ENCODE measurements around the gene AMH. TPM values are rescaled to one million over a fixed set of nuclear protein-coding genes. Genes with fewer than 3 reads are reported as not detected.

Gene AMH
- total RNA-seq, 1 donor from 2014 or later = 0.26 TPM

DNA sequence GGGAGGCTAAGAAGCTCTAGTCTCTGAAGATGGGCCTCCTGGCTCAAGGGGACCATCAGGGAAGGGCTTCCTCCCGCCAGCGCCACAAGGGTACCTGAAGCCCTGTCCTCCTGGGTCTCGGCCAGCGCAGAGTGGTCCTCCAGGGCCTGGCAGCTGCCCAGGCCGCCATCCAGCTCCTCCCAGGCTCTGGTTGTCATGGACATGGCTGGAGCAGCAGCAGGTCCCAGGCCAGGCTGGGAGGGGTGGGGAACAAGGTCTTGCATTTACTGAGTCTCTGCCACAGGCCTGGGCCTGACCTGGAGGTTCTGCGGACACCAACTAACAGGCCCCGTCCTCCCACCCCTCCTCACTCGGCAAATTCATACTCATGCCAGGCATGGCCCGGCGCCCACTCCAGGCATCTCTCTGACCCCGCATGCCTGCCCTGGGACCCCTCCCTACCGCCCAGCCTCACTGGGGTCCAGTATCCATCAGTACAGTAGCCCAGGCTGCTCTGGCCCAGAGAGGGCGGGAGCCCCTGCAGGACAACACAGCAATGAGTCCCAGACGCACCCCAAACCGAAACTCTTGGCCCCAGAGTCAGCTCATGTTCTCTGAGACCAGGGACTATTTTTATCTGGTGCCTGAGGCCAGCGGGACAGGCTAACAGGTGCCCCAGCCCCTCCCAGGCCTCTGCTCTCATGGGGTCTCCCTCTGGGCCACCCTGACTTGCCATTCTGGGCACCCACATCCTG, 6.2 kb downstream of the AMH start:
- H3K4me3 ChIP-seq (ENCODE audit: low read depth, low read length) = no peak overlapping the region
- DNase-seq (ENCODE audit: low read depth) = no peak
- no peak for FAIRE-seq
- TF ChIP-seq, protein P1, sequence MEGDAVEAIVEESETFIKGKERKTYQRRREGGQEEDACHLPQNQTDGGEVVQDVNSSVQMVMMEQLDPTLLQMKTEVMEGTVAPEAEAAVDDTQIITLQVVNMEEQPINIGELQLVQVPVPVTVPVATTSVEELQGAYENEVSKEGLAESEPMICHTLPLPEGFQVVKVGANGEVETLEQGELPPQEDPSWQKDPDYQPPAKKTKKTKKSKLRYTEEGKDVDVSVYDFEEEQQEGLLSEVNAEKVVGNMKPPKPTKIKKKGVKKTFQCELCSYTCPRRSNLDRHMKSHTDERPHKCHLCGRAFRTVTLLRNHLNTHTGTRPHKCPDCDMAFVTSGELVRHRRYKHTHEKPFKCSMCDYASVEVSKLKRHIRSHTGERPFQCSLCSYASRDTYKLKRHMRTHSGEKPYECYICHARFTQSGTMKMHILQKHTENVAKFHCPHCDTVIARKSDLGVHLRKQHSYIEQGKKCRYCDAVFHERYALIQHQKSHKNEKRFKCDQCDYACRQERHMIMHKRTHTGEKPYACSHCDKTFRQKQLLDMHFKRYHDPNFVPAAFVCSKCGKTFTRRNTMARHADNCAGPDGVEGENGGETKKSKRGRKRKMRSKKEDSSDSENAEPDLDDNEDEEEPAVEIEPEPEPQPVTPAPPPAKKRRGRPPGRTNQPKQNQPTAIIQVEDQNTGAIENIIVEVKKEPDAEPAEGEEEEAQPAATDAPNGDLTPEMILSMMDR (IDR thresholded peaks at IDR 0.05; ENCODE audit: insufficient read depth, low read length, severe bottlenecking) = no peak
- H3K27me3 ChIP-seq (ENCODE audit: control insufficient read depth, insufficient read depth, low read length) = peaks cover 25% of the 10 kb centered on the region
- H3K36me3 ChIP-seq (ENCODE audit: control insufficient read depth, insufficient read depth, low read length) = no peaks in the 10 kb centered on the region

DNA sequence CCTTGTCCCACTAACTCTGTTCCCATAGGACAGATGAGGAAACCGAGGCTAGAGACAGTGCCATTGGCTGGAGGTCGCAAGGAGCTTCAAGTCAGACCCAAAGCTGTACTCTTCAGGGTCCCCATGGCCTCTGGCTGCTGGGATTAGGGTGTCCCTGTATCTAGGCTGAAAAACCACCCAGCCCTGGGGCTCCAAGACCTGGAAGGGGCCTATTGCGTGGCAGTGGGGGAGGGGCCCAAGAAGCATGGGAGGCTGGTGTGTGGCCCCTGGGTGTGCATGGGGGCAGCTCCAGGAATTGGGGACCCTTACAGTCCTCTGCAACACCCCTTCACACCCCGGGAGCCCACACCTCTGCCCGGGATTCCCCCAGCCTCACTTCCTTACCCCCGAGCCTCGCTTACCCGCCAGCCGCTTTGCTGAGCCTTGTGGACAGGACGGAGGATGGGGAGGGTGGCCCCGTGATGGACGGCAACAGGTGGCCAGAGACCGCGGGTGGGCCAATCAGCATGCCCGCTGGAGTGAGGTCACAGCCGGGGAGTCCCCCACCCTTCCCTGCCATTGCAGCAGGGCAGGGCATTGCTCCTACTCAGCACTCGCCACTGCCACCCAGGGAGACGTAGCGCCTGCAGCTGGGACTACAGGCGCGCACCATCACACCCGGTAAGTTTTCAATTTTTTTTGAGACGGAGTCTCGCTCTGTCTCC, 7.0 kb downstream of the AMH start, which contains the start of gene JSRP1:
JSRP1 (minus strand) TSS at position 436 of the 704 bp plus-strand sequence. CDS start 1,103 bp downstream, outside the sequence.
- no peak for FAIRE-seq
- no peak for DNase-seq (ENCODE audit: low read depth)
- H3K27me3 ChIP-seq (ENCODE audit: control insufficient read depth, insufficient read depth, low read length) = peaks cover 21% of the 10 kb centered on the region
- no peak within 1 kb of the TSS for H3K4me3 ChIP-seq (ENCODE audit: low read depth, low read length)
- TF ChIP-seq, protein P1 (IDR thresholded peaks at IDR 0.05; ENCODE audit: insufficient read depth, low read length, severe bottlenecking) = no peak
- H3K36me3 ChIP-seq (ENCODE audit: control insufficient read depth, insufficient read depth, low read length) = no peaks in the 10 kb centered on the region

DNA sequence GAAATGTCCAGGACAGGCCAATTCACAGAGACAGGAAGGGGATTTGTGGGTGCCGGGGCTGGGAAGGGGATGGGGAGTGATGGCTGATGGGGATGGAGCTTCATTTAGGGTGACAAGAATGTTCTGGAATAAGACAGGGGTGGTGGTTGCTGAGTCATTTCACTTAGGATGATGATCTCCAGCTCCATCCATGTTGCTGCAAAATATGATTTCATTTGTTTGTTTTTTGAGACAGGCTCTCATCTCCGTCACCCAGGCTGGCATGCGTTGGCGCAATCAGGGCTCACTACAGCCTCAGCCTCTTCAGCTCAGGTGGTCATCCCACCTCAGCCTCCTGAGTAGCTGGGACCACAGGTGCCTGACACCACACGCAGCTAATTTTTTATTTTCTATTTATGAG, 10.2 kb downstream of the AMH start:
- FAIRE-seq (no peak), DNase-seq (ENCODE audit: low read depth) (peak; percentile 64)
- Histone ChIP-seq H3K27me3 (ENCODE audit: control insufficient read depth, insufficient read depth, low read length) (no peaks in the 10 kb centered on the region), H3K4me3 (ENCODE audit: low read depth, low read length) (no peak overlapping the region), H3K36me3 (ENCODE audit: control insufficient read depth, insufficient read depth, low read length) (no peaks in the 10 kb centered on the region)
- TF ChIP-seq, protein P1 (IDR thresholded peaks at IDR 0.05; ENCODE audit: insufficient read depth, low read length, severe bottlenecking) = no peak

DNA sequence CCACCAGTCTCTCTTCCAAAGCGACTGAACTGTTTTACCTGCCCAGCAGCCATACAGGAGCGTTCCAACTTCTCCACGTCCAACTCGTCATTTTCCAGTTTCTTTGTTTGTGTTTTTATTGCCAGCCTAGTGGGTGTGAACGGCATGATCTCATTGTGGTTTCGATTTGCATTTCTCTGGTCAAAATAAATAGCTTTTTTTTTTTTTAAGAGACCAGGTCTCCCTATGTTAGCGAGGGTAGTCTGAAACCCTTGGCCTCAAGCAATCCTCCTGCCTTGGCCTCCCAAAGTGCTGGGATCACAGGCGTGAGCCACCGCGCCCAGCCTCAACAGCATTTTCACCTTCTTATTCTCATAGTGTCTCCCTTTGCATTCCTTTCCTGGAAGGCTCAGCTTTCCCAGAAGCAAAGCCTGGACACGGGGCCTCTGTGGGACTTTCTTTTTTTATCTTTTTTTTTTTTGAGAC, 11.2 kb downstream of the AMH start:
- TF ChIP-seq, protein P1 (IDR thresholded peaks at IDR 0.05; ENCODE audit: insufficient read depth, low read length, severe bottlenecking) = no peak
- FAIRE-seq (no peak), DNase-seq (ENCODE audit: low read depth) (peak; percentile 50)
- Histone ChIP-seq H3K27me3 (ENCODE audit: control insufficient read depth, insufficient read depth, low read length) (no peaks in the 10 kb centered on the region), H3K4me3 (ENCODE audit: low read depth, low read length) (no peak overlapping the region), H3K36me3 (ENCODE audit: control insufficient read depth, insufficient read depth, low read length) (no peaks in the 10 kb centered on the region)

DNA sequence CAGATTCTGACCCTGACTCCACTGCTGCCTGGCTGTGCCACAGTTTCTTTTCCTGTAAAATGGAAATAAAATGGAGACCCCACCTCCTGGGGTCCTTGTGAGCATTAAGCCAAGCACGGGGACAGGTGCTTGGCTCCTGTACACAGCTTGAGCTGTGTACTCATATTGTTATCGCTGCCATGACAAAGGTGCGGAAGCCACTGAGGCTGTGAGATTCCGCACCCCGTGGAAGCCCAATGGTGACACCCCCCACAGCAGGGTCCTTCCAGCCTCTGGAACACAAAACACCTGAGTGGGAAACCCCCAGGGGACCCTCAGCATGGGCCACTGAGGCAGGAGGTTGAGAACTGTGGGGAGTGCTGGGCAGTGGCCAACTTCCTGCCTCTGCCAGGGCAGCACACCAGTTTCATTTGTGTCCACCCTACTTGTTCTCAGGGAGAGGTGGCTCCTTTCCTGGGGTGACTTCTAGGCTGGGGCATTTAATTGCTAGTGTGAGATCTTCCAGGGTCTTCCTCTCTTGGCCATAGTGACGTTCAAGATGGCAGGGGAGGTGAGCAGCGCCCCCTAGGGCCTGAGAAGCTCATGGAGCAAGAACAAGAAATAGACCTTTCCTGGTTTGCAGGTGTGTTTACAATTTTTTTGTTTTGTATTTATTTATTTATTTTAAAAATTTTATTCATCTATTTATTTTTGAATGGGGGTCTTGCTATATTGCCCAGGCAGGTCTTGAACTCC, 12.5 kb downstream of the AMH start:
- no peak overlapping the region for H3K4me3 ChIP-seq (ENCODE audit: low read depth, low read length)
- H3K27me3 ChIP-seq (ENCODE audit: control insufficient read depth, insufficient read depth, low read length) = no peaks in the 10 kb centered on the region
- H3K36me3 ChIP-seq (ENCODE audit: control insufficient read depth, insufficient read depth, low read length) = no peaks in the 10 kb centered on the region
- TF ChIP-seq, protein P1 (IDR thresholded peaks at IDR 0.05; ENCODE audit: insufficient read depth, low read length, severe bottlenecking) = peak; percentile 60
- DNase-seq (ENCODE audit: low read depth) = no peak
- no peak for FAIRE-seq

All from bronchial epithelial cell (primary cell).